Measurements from ENCODE around the gene FOXN3. TPM values are rescaled to one million over a fixed set of nuclear protein-coding genes. Genes with fewer than 3 reads are reported as not detected.
A peak's percentile ranks its signal among the peaks of the same experiment; 100 is the strongest.

The FOXN3 gene
- total RNA-seq, 2 donors from 2014 or later = 53.9 to 141 TPM

DNA sequence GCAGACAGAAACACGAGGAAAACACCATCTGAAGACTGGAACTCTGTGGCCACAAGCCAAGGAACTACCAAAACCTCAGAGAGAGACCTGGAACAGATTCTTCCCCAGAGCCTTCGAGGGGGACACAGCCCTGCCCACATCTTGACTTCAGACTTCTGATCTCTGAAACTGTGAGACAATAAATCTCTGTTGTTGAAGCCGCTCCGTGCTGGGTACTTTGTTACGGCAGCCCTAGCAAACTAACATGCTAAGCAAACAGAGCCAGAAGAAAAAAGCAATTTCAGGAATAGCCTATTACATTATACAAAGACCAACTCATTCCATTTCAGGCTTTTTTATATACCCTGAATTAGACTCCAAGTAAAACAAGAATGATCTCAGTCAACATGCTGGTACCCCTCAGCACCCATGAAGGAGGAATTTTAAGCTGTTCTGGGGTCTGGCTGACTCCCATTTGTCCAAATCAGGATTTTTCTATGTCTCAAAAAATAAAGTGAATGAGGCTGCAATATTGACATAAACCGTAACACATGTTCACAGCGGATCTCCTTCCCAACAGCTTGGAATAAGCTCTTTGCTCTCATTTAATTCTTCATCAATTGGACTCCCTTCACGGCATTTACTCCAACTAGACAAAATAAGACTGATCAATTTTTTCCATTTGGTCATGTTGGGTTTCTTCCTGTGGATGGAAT lies 190.1 kb downstream of the FOXN3 start:
- H3K27ac ChIP-seq = peak overlapping the region in 1 of 2 donors; percentile 36

DNA sequence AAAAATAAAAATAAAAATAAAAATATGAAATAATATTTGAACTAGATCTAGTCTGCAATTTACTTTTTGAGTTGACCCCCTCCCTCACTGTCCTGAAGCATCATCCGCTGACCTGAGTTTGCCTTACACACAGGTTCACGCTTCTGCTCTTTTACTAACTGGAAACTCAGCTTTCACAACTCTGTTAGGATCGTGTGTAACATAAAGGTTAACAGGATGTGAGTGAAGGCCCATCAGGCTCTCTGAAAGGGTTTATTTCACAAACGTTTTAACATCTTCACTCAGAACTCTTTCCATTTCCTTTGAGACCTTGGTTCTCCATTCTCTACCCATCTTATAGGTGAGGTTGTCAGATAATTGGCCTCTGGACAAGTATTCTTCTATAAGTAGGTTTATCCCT lies 191.4 kb downstream of the FOXN3 start:
- Histone ChIP-seq H3K36me3 (no peaks in the 10 kb centered on the region), H3K27me3 (replicated peaks; ENCODE audit: insufficient read depth) (no peaks in the 10 kb centered on the region), H3K9me3 (no peaks in the 10 kb centered on the region), H3K4me1 (replicated peaks) (no peaks in the 10 kb centered on the region), H3K27ac (no peak overlapping the region), H3K4me3 (no peak overlapping the region)
- TF ChIP-seq POLR2AphosphoS5 (IDR thresholded peaks at IDR 0.05) = no peak
- TF ChIP-seq, protein P1, sequence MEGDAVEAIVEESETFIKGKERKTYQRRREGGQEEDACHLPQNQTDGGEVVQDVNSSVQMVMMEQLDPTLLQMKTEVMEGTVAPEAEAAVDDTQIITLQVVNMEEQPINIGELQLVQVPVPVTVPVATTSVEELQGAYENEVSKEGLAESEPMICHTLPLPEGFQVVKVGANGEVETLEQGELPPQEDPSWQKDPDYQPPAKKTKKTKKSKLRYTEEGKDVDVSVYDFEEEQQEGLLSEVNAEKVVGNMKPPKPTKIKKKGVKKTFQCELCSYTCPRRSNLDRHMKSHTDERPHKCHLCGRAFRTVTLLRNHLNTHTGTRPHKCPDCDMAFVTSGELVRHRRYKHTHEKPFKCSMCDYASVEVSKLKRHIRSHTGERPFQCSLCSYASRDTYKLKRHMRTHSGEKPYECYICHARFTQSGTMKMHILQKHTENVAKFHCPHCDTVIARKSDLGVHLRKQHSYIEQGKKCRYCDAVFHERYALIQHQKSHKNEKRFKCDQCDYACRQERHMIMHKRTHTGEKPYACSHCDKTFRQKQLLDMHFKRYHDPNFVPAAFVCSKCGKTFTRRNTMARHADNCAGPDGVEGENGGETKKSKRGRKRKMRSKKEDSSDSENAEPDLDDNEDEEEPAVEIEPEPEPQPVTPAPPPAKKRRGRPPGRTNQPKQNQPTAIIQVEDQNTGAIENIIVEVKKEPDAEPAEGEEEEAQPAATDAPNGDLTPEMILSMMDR (IDR thresholded peaks at IDR 0.05) = no peak
- no peak for TF ChIP-seq POLR2A (IDR thresholded peaks at IDR 0.05)
- WGBS = 81% methylated on average over 4 of the region's 4 CpGs
- DNase-seq (ENCODE audit: low spot score) = no peak
- intact Hi-C loops (cut with DNase I) = no loop called here

More for the DNA sequence above, 190.1 kb downstream of the FOXN3 start:
- no peaks in the 10 kb centered on the region for H3K27me3 ChIP-seq (replicated peaks; ENCODE audit: insufficient read depth)
- no peak overlapping the region for H3K4me3 ChIP-seq
- 35% methylated on average over 8 of the region's 8 CpGs for WGBS
- no peak for DNase-seq (ENCODE audit: low spot score)
- H3K4me1 ChIP-seq (replicated peaks) = no peaks in the 10 kb centered on the region
- no peaks in the 10 kb centered on the region for H3K9me3 ChIP-seq
- no peaks in the 10 kb centered on the region for H3K36me3 ChIP-seq
- intact Hi-C loops (cut with DNase I) = no loop called here
- TF ChIP-seq, protein P1 (IDR thresholded peaks at IDR 0.05) = no peak
- TF ChIP-seq POLR2AphosphoS5 (IDR thresholded peaks at IDR 0.05) (no peak), POLR2A (IDR thresholded peaks at IDR 0.05) (no peak)

DNA sequence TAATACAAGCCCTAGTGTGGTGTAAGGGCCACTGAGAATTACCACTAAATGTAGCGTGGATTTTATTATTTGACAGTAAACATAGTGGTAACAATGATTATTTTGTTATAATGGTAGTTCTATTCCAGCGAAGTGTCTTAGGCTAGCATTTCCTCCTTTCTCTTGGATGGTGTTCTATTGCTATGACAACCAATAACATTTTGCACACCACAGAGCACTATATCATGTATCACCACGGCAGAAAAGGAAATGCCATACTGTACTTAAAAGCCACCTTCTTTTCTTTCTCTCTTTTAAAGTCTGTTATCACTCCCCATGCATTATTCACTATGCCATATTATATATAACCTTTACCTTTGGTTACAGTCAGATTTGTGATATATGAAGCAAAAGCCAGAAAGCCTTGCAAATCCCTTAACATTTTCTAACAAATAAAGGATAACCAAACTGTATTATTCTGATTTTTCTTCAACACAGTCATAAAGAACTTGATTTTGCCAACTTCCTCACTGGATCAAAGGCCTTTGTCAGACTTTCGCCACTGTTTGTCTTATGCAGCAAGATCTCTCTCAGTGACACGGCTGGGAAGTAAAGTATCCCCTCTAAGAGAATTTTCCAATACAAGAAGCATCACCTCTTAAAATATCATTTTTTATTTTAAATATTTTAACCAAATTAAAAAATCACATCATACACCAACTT lies 195.8 kb downstream of the FOXN3 start:
- Histone ChIP-seq H3K27ac (no peak overlapping the region), H3K9me3 (no peaks in the 10 kb centered on the region), H3K4me1 (replicated peaks) (peaks cover under 1% of the 10 kb centered on the region), H3K4me3 (no peak overlapping the region), H3K27me3 (replicated peaks; ENCODE audit: insufficient read depth) (no peaks in the 10 kb centered on the region), H3K36me3 (no peaks in the 10 kb centered on the region)
- no peak for DNase-seq (ENCODE audit: low spot score)
- TF ChIP-seq POLR2A (IDR thresholded peaks at IDR 0.05) (no peak), POLR2AphosphoS5 (IDR thresholded peaks at IDR 0.05) (peak; percentile 23)
- intact Hi-C loops (cut with DNase I) = no loop called here
- 25% methylated on average over 5 of the region's 5 CpGs for WGBS

DNA sequence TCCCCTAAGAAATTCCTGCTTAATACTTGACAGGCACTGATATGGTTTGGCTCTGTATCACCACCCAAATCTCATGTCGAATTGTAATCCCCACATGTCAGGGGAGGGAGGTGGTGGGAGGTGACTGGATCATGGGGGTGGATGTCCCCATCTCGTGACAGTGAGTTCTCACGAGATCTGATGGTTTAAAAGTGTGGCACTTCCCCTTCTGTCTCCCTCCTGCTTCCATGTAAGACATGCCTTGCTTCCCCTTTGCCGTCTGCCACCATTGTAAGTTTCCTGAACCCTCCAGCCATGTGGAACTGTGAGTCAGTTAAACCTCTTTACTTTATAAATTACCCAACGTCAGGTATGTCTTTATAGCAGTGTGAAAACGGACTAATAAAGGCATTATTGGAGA lies 198.0 kb downstream of the FOXN3 start:
- TF ChIP-seq POLR2A (IDR thresholded peaks at IDR 0.05) = no peak
- no peak for TF ChIP-seq POLR2AphosphoS5 (IDR thresholded peaks at IDR 0.05)
- TF ChIP-seq, protein P1 (IDR thresholded peaks at IDR 0.05) = no peak
- Histone ChIP-seq H3K36me3 (no peaks in the 10 kb centered on the region), H3K4me3 (no peak overlapping the region), H3K27me3 (replicated peaks; ENCODE audit: insufficient read depth) (no peaks in the 10 kb centered on the region), H3K9me3 (no peaks in the 10 kb centered on the region), H3K4me1 (replicated peaks) (peaks cover 9% of the 10 kb centered on the region), H3K27ac (no peak overlapping the region)
- intact Hi-C loops (cut with DNase I) = loop anchor here (5.0 kb wide), 1 partner anchor 42 kb away; no protein-coding TSS in a partner anchor
- 93% methylated on average over 6 of the region's 6 CpGs for WGBS
- DNase-seq (ENCODE audit: low spot score) = no peak

DNA sequence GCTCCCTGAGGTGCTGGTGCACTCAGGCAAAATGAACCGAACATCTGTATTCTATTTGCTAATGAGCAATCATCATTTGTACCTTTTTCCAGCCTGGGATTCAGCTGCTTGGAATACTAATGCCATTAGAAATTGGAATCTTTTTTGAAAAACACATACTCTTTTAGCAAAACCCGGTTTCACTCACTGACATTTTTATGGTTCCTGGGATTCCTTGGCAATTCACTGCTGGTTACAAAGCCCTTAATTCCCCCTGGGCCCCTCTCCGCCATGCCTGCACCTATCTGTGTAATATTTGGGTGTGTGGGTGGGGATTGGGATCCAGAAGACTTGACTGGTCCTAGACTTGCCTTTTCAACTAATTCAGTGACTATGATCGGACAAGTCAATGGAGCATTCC lies 199.1 kb downstream of the FOXN3 start:
- Histone ChIP-seq H3K9me3 (no peaks in the 10 kb centered on the region), H3K27ac (no peak overlapping the region), H3K27me3 (replicated peaks; ENCODE audit: insufficient read depth) (no peaks in the 10 kb centered on the region), H3K36me3 (no peaks in the 10 kb centered on the region), H3K4me3 (no peak overlapping the region), H3K4me1 (replicated peaks) (peaks cover 9% of the 10 kb centered on the region)
- no peak for DNase-seq (ENCODE audit: low spot score)
- intact Hi-C loops (cut with DNase I) = loop anchor here (5.0 kb wide), 1 partner anchor 41 kb away; no protein-coding TSS in a partner anchor
- 65% methylated on average over 4 of the region's 4 CpGs for WGBS
- TF ChIP-seq POLR2A (IDR thresholded peaks at IDR 0.05) = no peak
- TF ChIP-seq, protein P1 (IDR thresholded peaks at IDR 0.05) = no peak
- no peak for TF ChIP-seq POLR2AphosphoS5 (IDR thresholded peaks at IDR 0.05)
